K562 (cell line): ENCODE data around the gene EWSR1. TPM values are rescaled to one million over a fixed set of nuclear protein-coding genes. Genes with fewer than 3 reads are reported as not detected.

Experiments used
- ATAC-seq: fragments of 200-7000 bp; cut with Tn5 transposase; 3 replicates; pipeline ENCODE4 v1.9.1; 2020; ENCODE audit warnings: moderate library complexity
- BruUV-seq: library from RNA; stranded (reverse); fragments of 400-500 nt; replicated peaks from 2 replicates; lab custom pipeline; 2021; lab: Mats Ljungman, UMichigan
- CTCF ChIA-PET: fragments of 300-600 bp; formaldehyde crosslinking; extraction: SDS; loops from one replicate; lab custom pipeline; 2021; ENCODE audit warnings: low intra/inter-chr PET ratio; lab: Yijun Ruan, JAX
- POLR2A ChIA-PET: fragments of 300-600, 350-650 bp; sonication (Branson Sonifier 250); formaldehyde crosslinking; extraction: SDS; loops from one replicate; lab custom pipeline; 2021; ENCODE audit warnings: antibody characterized with exemption, inconsistent platforms; lab: Yijun Ruan, JAX
- DNase-seq, 4 experiments: peaks; one replicate each; pipeline versions ENCODE4 v3.0.0 to v3.0.0-alpha.2; 2011 to 2018; ENCODE audit warnings: low spot score in 3 of 4, mixed read lengths in 3 of 4; ENCODE audit errors: extremely low read depth in 1 of 4
- FAIRE-seq: peaks from 2 replicates; lab custom pipeline; 2011; peaks lifted over from hg19 to GRCh38; lab: Jason Lieb, UNC
- H2AFZ ChIP-seq: 2 replicates; pipeline ENCODE4 v1.6.0; 2011; ENCODE audit warnings: low read depth, low read length, control low read depth, inconsistent platforms
- H3K27ac ChIP-seq: fragments of 200-600 bp; 3 replicates; pipeline ENCODE4 v1.8.0; 2011; ENCODE audit warnings: low read depth, mild to moderate bottlenecking, control low read depth, inconsistent platforms, low read length, moderate library complexity, mixed read lengths; ENCODE audit errors: extremely low read depth
- H3K27me3 ChIP-seq, 2 experiments: fragments of 300-600 bp in 1 of 2; 2 replicates in 1 of 2; 3 replicates in 1 of 2; pipeline versions ENCODE4 v1.6.0 to v1.8.0; 2011; ENCODE audit warnings: inconsistent platforms in 2 of 2, low read length in 2 of 2, mild to moderate bottlenecking in 1 of 2, mixed read lengths in 1 of 2, moderate library complexity in 1 of 2; ENCODE audit not compliant: control insufficient read depth in 2 of 2, insufficient read depth in 2 of 2
- H3K36me3 ChIP-seq: fragments of 300-600 bp; 3 replicates; pipeline ENCODE4 v1.8.0; 2011; ENCODE audit warnings: mild to moderate bottlenecking, low read length, inconsistent platforms; ENCODE audit not compliant: control insufficient read depth, insufficient read depth
- H3K4me1 ChIP-seq, 2 experiments: fragments of 200-600 bp in 1 of 2; replicated peaks in 1 of 2; 2 replicates in 1 of 2; 3 replicates in 1 of 2; pipeline versions ENCODE4 v1.5.1 to v1.8.0; 2011; ENCODE audit warnings: inconsistent platforms in 2 of 2, low read length in 2 of 2, mild to moderate bottlenecking in 1 of 2, mixed read lengths in 1 of 2, moderate library complexity in 1 of 2; ENCODE audit not compliant: control insufficient read depth in 2 of 2, insufficient read depth in 2 of 2
- H3K4me2 ChIP-seq: 2 replicates; pipeline ENCODE4 v1.6.1; 2011; ENCODE audit warnings: low read length, control low read depth, inconsistent platforms, mixed read lengths; ENCODE audit not compliant: insufficient read depth
- H3K4me3 ChIP-seq: fragments of 200-600 bp; sonication (generic), shearing (Covaris generic); 2 replicates; pipeline ENCODE4 v1.5.1; 2016; ENCODE audit warnings: control low read depth, inconsistent platforms
- H3K79me2 ChIP-seq: fragments of 200-600 bp; 3 replicates; pipeline ENCODE4 v1.8.0; 2011; ENCODE audit warnings: low read length, inconsistent platforms; ENCODE audit not compliant: control insufficient read depth, insufficient read depth
- H3K9ac ChIP-seq, 2 experiments: 2 replicates each; pipeline versions ENCODE4 v1.6.0 to v1.6.1; 2011; ENCODE audit warnings: low read depth in 2 of 2, low read length in 2 of 2, control low read depth in 1 of 2, inconsistent platforms in 1 of 2, mild to moderate bottlenecking in 1 of 2, mixed read lengths in 1 of 2; ENCODE audit not compliant: insufficient read depth in 1 of 2
- H3K9me1 ChIP-seq: one replicate; pipeline ENCODE4 v1.6.0; 2011; ENCODE audit warnings: inconsistent platforms, mild to moderate bottlenecking, low read length, moderate library complexity; ENCODE audit not compliant: control insufficient read depth, insufficient read depth
- H3K9me3 ChIP-seq: replicated peaks from 2 replicates; pipeline ENCODE4 v1.5.1; 2011; ENCODE audit warnings: low read depth, low read length, inconsistent platforms; ENCODE audit not compliant: control insufficient read depth, insufficient read depth
- H4K20me1 ChIP-seq: replicated peaks from 2 replicates; pipeline ENCODE4 v1.6.1; 2011; ENCODE audit warnings: low read length, inconsistent platforms, mixed read lengths; ENCODE audit not compliant: control insufficient read depth, insufficient read depth
- FOXM1 ChIP-seq, 2 experiments: fragments of 450-650 bp in 1 of 2; sonication (generic) in 1 of 2; formaldehyde crosslinking in 1 of 2; IDR thresholded peaks; 2 replicates each; pipeline versions ENCODE4 v1.6.1 to v1.9.0; 2017 to 2022; ENCODE audit warnings: low read depth in 2 of 2, mild to moderate bottlenecking in 2 of 2, missing genetic modification reagents in 1 of 2, moderate library complexity in 1 of 2
- POLR2G ChIP-seq: fragments of 200-400 bp; formaldehyde crosslinking; IDR thresholded peaks from 2 replicates; pipeline ENCODE4 v1.6.1; 2017; ENCODE audit warnings: low read depth, mild to moderate bottlenecking, antibody characterized with exemption, low read length, moderate library complexity
- RREB1 ChIP-seq: fragments of 250-450 bp; sonication (Bioruptor Pico); IDR thresholded peaks from 2 replicates; pipeline ENCODE4 v1.4.0; 2020
- SAP30 ChIP-seq: fragments of 200-600 bp; sonication (generic); IDR thresholded peaks from 2 replicates; pipeline ENCODE4 v1.6.1; 2012; ENCODE audit warnings: borderline replicate concordance, low read depth, mild to moderate bottlenecking, moderate library complexity, low read length, control low read depth, inconsistent platforms; ENCODE audit not compliant: insufficient read depth, poor library complexity, severe bottlenecking
- SUPT5H ChIP-seq: fragments of 450-650 bp; IDR thresholded peaks from 2 replicates; pipeline ENCODE4 v1.6.1; 2016
- TFAM ChIP-seq: fragments of 250-450 bp; sonication (Bioruptor Pico); conservative IDR thresholded peaks from 2 replicates; pipeline ENCODE4 v1.5.0; 2021; ENCODE audit warnings: mild to moderate bottlenecking, moderate library complexity
- ZBTB7A ChIP-seq: IDR thresholded peaks from 2 replicates; pipeline ENCODE4 v1.6.1; 2011; ENCODE audit warnings: low read depth, mild to moderate bottlenecking, low read length, moderate library complexity, borderline replicate concordance; ENCODE audit not compliant: control insufficient read depth
- ZNF518B ChIP-seq: fragments of 250-450 bp; sonication (Bioruptor Pico); IDR thresholded peaks from 2 replicates; pipeline ENCODE4 v1.5.0; 2021; ENCODE audit warnings: mild to moderate bottlenecking, moderate library complexity
- WGBS: fragments of 100-300 bp; shearing (Covaris generic); methylation state at CpG from one replicate; pipeline ENCODE4 v1.1.6; 2016; ENCODE audit warnings: low coverage, mixed read lengths; ENCODE audit not compliant: insufficient coverage; ENCODE audit errors: missing lambda C conversion rate; 5-methylcytosine and 5-hydroxymethylcytosine counted together
- in situ Hi-C: fragments of 300-500 bp; cut with MboI; formaldehyde crosslinking; loops from 4 replicates; pipeline ENCODE4 v1.15.0; 2018; ENCODE audit warnings: inconsistent platforms, mixed read lengths
- intact Hi-C: fragments of 100-400 bp; cut with micrococcal nuclease; formaldehyde crosslinking; loops from 2 replicates; pipeline ENCODE4 v1.14.2; 2022
- polyA plus RNA-seq, 8 experiments: library from polyadenylated mRNA; depleted of rRNA in 4 of 8; stranded (reverse) in 5 of 8; unstranded in 3 of 8; fragments of >200 nt; fragmentation: Nextera tagmentation in 2 of 8; fragmentation: Illumina TruSeq in 1 of 8; extraction: Ambion mirVana in 2 of 8; extraction: Trizol in 1 of 8; gene quantifications; 2 replicates each; pipeline versions ENCODE4 v1.2.1 to v1.2.3, GENCODE V29; 2011 to 2014; ENCODE audit warnings: inconsistent platforms in 1 of 8, missing spikeins in 1 of 8
- total RNA-seq, 7 experiments: library from RNA; depleted of rRNA in 6 of 7; stranded (reverse); fragments of >200 nt in 6 of 7; fragmentation: Illumina TruSeq in 2 of 7; extraction: Trizol in 2 of 7; gene quantifications; 2 replicates each; pipeline versions ENCODE4 v1.2.1 to v1.2.3, GENCODE V29; 2011 to 2021; ENCODE audit warnings: low replicate concordance in 1 of 7

Gene EWSR1
- total and polyA plus RNA-seq, 9 of the 15 experiments (the other 6 are each of a cell fraction or from before 2014, with no cell fraction given): 83.3 to 450 (median 239) TPM

GRCh38 chr22:29308791-29309262 lies 40.8 kb downstream of the EWSR1 start:
- H3K4me2 ChIP-seq: peak overlapping the region; percentile 12
- FAIRE-seq: no peak
- no peak for TF ChIP-seq ZNF518B (CRISPR knock-in tag)
- TF ChIP-seq FOXM1 (IDR thresholded peaks at IDR 0.05; ENCODE audit: low read depth): no peak
- no peak for TF ChIP-seq FOXM1 (CRISPR knock-in tag; IDR thresholded peaks at IDR 0.05; ENCODE audit: low read depth)
- no peak for TF ChIP-seq SUPT5H
- TF ChIP-seq RREB1 (CRISPR knock-in tag): no peak
- TF ChIP-seq SAP30: no peak
- no peak for TF ChIP-seq TFAM (CRISPR knock-in tag)
- TF ChIP-seq ZBTB7A: peak; percentile 11; the same call in 1 of the 2 replicates
- 0 out of 2 replicates have a peak, but pooled peaks have one; percentile 5 for TF ChIP-seq POLR2G

More at GRCh38 chr22:29308791-29309262, 40.8 kb downstream of the EWSR1 start:
- ATAC-seq (no peak), DNase-seq (no peak)
- H3K4me1 ChIP-seq: peaks cover 14 to 91% of the 10 kb centered on the region in 2 experiments; a peak in 4 of 5 replicates
- ChIA-PET POLR2A (no interaction called here), CTCF (no interaction called here)
- H3K27ac ChIP-seq: no peak overlapping the region
- H4K20me1 ChIP-seq: no peaks in the 10 kb centered on the region
- no peak overlapping the region for H3K4me3 ChIP-seq
- H3K9me3 ChIP-seq: no peaks in the 10 kb centered on the region
- H3K27me3 ChIP-seq: no peaks in the 10 kb centered on the region
- no TSS peak for BruUV-seq
- no peak overlapping the region for H2AFZ ChIP-seq
- H3K79me2 ChIP-seq: peaks cover 18% of the 10 kb centered on the region
- in situ Hi-C loops: no loop called here
- intact Hi-C loops: no loop called here
- H3K9me1 ChIP-seq: no peaks in the 10 kb centered on the region
- H3K36me3 ChIP-seq: peaks cover 9% of the 10 kb centered on the region; the same call in 1 of the 3 replicates
- H3K9ac ChIP-seq: peak overlapping the region in 1 of 2 experiments; percentile 95; a peak in 2 of 4 replicates
- WGBS: 68% methylated on average over 12 of the region's 13 CpGs
